SH-SY5Y (cell line): Measurements from ENCODE around the gene HOXA9.

Source experiments
- GATA2 ChIP-seq: IDR thresholded peaks from 2 replicates; pipeline ENCODE4 v1.6.1; 2011; ENCODE audit warnings: mild to moderate bottlenecking, low read depth, low read length
- GATA3 ChIP-seq: IDR thresholded peaks from 2 replicates; pipeline ENCODE4 v1.6.1; 2011; ENCODE audit warnings: low read depth, mild to moderate bottlenecking, low read length, moderate library complexity

The HOXA9 gene

DNA sequence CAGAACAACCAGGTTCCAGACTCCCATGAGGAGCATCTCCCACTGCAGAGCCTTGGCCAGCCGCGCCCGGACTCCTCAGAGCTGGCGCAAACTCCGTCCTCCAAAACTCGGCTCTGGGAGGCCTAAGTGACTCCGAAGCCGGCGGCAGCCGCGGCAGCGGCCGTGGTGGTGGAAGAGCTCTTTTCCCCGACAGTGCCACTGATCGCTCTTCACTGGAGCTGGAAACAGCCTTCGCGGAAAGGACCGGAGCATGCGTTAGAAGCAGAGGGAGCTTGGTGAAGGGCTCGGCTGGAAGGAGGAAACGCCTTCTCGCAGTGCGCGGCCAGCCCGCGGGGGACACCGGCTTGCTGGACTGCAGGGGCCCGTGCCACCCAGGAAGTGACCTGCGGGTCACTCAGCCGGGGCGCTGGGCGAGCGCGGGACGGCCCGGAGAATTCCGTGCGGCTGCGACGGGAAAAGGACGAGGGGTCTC is 39.5 kb upstream of the HOXA9 start:
- TF ChIP-seq GATA2 (no peak), GATA3 (no peak)

- TF ChIP-seq GATA3 (no peak), GATA2 (no peak)
These were observed 38.7 kb upstream of the HOXA9 start for GRCh38 chr7:27203964-27204594.

- TF ChIP-seq GATA2: no peak
- TF ChIP-seq GATA3: no peak
These were observed 38.1 kb upstream of the HOXA9 start for GRCh38 chr7:27203365-27203953.

DNA sequence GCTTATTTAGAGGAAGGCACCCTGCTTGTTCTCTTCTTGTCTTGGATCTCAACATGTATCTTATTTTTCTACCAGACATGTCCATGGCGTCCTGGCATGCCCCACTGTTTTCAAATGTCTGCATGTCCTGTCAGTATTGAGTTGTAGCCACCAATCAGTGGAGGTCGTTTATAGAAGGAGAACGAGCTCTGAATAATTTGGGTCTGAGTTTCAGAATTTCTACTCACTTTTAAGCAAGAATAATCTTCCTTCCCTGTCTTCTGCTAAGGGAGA is 37.5 kb upstream of the HOXA9 start:
- no peak for TF ChIP-seq GATA3
- no peak for TF ChIP-seq GATA2

- TF ChIP-seq GATA3 (no peak), GATA2 (no peak)
These were observed 36.9 kb upstream of the HOXA9 start for GRCh38 chr7:27202018-27202861.

DNA sequence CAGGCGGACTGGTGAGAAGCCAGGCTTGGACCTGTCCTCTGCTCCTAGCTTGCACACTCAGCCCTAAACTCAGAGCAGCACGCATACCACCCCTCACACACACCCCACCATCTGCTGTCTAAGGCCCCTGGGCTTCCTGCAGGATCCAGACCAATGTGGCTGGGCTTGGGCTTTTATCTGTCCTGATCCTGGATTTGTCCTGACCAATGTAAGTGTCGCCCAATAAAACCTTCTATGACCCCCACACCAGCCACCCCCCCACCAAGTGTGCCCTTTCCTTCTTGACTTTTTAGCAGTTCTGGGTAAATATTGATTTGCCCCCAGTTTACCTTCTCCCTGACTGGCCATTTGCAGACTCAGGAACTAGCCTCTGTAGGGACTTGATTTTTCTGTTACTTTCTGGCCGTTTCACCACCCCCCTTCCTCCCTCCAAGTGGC is 36.3 kb upstream of the HOXA9 start:
- no peak for TF ChIP-seq GATA3
- no peak for TF ChIP-seq GATA2

GRCh38 chr7:27200761-27201579 is 35.6 kb upstream of the HOXA9 start:
- TF ChIP-seq GATA2: no peak
- no peak for TF ChIP-seq GATA3

- TF ChIP-seq GATA2: no peak
- TF ChIP-seq GATA3: no peak
These were observed 34.8 kb upstream of the HOXA9 start, which contains the start of gene HOXA13 for GRCh38 chr7:27199849-27200760. HOXA13 (minus strand) TSS chr7:27200091; CDS start chr7:27200077, 14 bp downstream.

DNA sequence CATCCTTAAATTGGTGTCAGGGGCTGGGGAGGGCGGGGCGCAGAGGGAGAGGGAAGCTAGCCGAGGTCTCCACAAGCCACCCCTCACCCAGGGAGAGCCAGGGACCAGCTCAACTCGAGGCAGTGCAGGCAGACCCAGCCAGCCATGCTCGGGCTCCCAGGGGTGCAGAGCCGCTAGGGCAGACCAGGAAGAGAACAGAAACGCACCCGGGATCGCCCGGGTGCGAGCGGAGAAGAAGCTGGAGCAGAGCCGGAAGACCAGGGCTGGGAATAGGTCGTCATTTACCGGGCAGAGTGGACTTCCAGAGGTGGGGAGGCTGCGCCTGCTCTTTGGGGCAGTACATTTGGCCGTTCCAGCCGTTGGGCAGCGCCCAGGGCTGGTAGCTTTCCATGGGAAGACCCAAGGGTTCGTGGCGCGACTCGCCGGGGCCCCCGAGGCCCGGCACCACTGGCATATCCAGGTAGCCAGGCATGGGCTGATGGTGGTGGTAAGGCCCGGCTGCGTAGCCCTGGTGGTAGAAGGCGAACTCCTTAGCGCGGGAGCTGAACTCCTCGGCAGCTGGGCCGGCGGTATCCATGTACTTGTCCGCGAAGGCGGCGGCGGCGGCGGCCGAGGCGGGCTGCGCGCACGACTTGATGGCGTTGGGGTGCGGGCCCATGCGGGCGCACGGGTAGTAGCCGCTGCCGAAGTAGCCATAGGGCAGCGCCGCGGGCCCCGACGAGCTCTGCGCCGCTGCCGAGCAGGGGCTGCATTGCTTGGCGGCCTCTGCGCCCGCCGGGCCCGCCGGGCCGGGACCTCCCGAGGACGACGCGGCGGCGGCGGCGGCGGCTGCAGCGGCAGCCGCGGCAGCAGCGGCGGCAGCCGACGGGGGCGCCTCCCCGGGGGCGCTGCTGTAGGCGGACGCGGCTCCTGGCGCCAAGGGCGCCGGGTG is 33.8 kb upstream of the HOXA9 start:
- TF ChIP-seq GATA3: no peak
- TF ChIP-seq GATA2: no peak

- no peak for TF ChIP-seq GATA2
- no peak for TF ChIP-seq GATA3
These were observed 33.0 kb upstream of the HOXA9 start for GRCh38 chr7:27198138-27198841.

DNA sequence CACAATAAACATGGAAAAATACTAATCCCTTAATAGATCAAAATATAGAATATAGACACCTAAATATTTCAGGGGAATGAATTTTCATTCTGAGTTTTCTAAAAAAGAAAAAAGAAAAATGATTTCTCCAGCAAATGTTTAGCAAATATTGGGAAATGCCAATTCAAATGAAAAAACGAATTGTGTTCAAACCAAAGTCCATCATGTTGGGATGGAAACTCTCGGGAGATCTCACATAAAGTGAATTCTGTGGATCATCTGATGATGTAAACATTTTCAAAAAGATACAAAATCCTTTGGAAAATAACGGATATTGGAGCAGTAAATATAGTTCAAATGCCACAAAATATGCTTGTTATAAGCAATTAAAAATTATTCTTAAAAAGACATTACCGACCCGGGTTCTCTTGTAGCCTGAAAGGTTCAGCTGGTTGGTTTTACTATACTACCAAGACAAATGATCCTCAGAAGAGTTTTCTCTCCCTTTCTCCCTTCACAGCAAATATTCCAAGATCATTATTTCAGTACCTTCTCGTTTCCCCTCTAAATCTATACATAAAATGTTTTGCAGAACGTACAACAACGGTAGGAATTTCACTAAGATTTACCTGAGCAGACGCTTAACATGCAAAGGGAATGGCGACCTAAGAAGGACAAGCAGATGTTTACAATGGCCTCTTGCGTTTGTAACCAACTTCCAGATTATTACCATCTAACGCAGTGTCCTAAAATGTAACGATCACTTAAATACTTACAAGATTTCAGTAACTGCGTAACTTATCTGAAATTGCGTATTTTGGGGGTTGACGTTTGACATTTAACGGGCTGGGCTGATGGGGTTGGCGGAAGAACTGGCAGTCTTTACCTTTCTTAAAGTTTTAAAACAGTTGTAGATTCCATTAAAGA is 32.1 kb upstream of the HOXA9 start:
- TF ChIP-seq GATA3 (no peak), GATA2 (no peak)
